ENCODE results near the gene NRCAM. TPM values are rescaled to one million over a fixed set of nuclear protein-coding genes. Genes with fewer than 3 reads are reported as not detected.

NRCAM gene
- total and polyA plus RNA-seq, 2 of the 8 experiments (the other 6 are each of a cell fraction or from before 2014, with no cell fraction given) = 2.7 to 3.8 TPM

DNA sequence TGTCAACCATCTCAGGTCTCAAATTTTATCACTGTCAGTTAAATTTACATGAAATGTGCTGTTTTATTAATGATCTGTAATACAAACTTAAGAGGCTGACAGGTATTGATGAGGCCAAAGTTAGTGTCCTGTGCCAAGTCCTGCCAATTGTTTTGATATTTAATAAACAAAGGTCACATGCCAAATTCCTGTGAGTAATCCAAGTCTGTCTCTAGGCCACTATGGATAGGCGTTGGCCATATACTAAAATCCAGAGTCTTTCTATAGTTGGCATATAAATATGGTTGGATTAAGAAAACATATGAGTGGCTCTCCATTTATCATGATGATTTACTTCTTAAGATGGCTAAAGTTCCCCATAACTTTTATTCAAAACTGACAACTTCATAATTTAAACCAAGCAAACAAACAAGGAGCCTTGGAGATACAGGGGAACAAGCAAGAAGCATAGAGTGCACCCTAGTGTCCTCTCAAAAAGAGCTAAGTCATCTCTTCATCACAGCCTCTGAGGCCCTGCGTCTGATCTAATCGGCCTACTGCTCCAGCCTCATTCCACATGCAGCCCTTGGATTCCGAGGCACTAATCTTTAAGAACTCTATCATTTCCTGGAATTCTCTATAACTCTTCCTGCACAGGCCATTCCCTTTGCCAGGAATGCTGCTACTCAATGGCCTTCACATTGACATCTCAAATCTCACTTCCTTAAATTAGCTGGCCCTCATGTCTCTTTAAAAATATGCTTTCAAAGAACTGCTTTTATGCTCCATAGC, 32.7 kb upstream of the NRCAM start:
- Histone ChIP-seq H3K4me1 (replicated peaks in 1 of 4; ENCODE audit: control insufficient read depth in 3 of 4, insufficient read depth in 4 of 4, low read length in 3 of 4) (no peaks in the 10 kb centered on the region), H3K79me2 (ENCODE audit: control insufficient read depth in 1 of 2, insufficient read depth in 2 of 2, low read length in 2 of 2) (no peaks in the 10 kb centered on the region), H3K4me3 (ENCODE audit: extremely low read depth in 1 of 4, insufficient read depth in 2 of 4, low read depth in 3 of 4, low read length in 4 of 4) (no peak overlapping the region), H2BK12ac (ENCODE audit: low read depth, low read length) (no peak overlapping the region), H2AK5ac (ENCODE audit: low read depth, low read length) (no peak overlapping the region), H3K27ac (ENCODE audit: low read depth, low read length) (no peak overlapping the region), H3K27me3 (replicated peaks in 1 of 4; ENCODE audit: control insufficient read depth in 3 of 4, extremely low read depth in 1 of 4, insufficient read depth in 3 of 4, low read length in 3 of 4) (no peaks in the 10 kb centered on the region), H2BK20ac (ENCODE audit: low read length) (no peak overlapping the region), H3K36me3 (ENCODE audit: control insufficient read depth in 2 of 4, insufficient read depth in 4 of 4, low read length in 3 of 4) (peaks cover 0 to 6% (median 0%) of the 10 kb centered on the region in 4 experiments; a peak in 1 of 8 replicates), H4K91ac (replicated peaks; ENCODE audit: insufficient read length, low read length) (no peak overlapping the region), H3K56ac (replicated peaks; ENCODE audit: insufficient read length, low read depth, low read length) (no peak overlapping the region), H3K14ac (ENCODE audit: insufficient read length) (no peak overlapping the region), H3K9me3 (ENCODE audit: insufficient read depth in 2 of 2, low read depth in 1 of 2, low read length in 1 of 2) (no peaks in the 10 kb centered on the region), H3K18ac (ENCODE audit: extremely low read depth, low read length) (no peak overlapping the region), H3K23ac (ENCODE audit: insufficient read length) (no peak overlapping the region), H3K79me1 (ENCODE audit: low read depth, low read length) (no peaks in the 10 kb centered on the region), H4K8ac (ENCODE audit: extremely low read depth, insufficient read depth, low read length) (no peak overlapping the region), H2BK120ac (replicated peaks; ENCODE audit: low read depth, low read length) (no peak overlapping the region), H3K4ac (replicated peaks; ENCODE audit: insufficient read length, low read depth, low read length) (no peak overlapping the region), H4K5ac (ENCODE audit: insufficient read length, low read depth, low read length) (no peak overlapping the region), H3K4me2 (ENCODE audit: insufficient read depth in 1 of 2, low read depth in 2 of 2, low read length in 2 of 2) (no peak overlapping the region), H2BK5ac (ENCODE audit: low read depth, low read length) (no peak overlapping the region), H2AFZ (ENCODE audit: low read length) (no peak overlapping the region), H4K20me1 (replicated peaks in 1 of 2; ENCODE audit: control insufficient read depth in 1 of 2, insufficient read depth in 2 of 2, low read length in 2 of 2) (no peaks in the 10 kb centered on the region), H3K23me2 (ENCODE audit: low read depth, low read length) (no peaks in the 10 kb centered on the region), H3K9ac (replicated peaks in 1 of 4; ENCODE audit: extremely low read depth in 1 of 4, low read depth in 3 of 4, low read length in 3 of 4) (no peak overlapping the region), H2BK15ac (ENCODE audit: low read length) (no peak overlapping the region)
- TF ChIP-seq RAD21 (IDR thresholded peaks at IDR 0.05 in 1 of 2, conservative IDR thresholded peaks at IDR 0.05 in 1 of 2; ENCODE audit: low read depth in 2 of 2, low read length in 2 of 2) = peak in 1 of 2 experiments; percentile 17; a peak in 1 of 4 replicates
- TF ChIP-seq MAFK (IDR thresholded peaks at IDR 0.05; ENCODE audit: low read depth, low read length) = no peak
- no peak for TF ChIP-seq NRF1 (IDR thresholded peaks at IDR 0.05; ENCODE audit: low read depth, low read length)
- TF ChIP-seq POLR2AphosphoS5 (IDR thresholded peaks at IDR 0.05; ENCODE audit: low read depth, low read length) = no peak
- DNase-seq (ENCODE audit: low read depth in 1 of 2, low spot score in 2 of 2) (no peak), FAIRE-seq (no peak)
- CTCF ChIA-PET (ENCODE audit: partially characterized antibody) = interaction anchor here (0.6 to 3.6 kb wide), 6 partner anchors 9 to 375 kb away, joined by 3 to 26 read pairs (median 3); no protein-coding TSS in a partner anchor
- WGBS, 2 experiments (ENCODE audit: extremely low coverage in 1 of 2, insufficient coverage in 1 of 2, insufficient read length in 1 of 2, insufficient replicate concordance in 2 of 2, low coverage in 1 of 2, low lambda C conversion rate in 2 of 2, missing lambda C conversion rate in 1 of 2) = 84% methylated on average over 4 of the region's 4 CpGs; no CpG with 5 or more reads in 1 of the 2 experiments
- POLR2A ChIA-PET (ENCODE audit: partially characterized antibody) = no interaction called here

All from H1 (cell line).